ENCODE data around the gene UBA1.

DNA sequence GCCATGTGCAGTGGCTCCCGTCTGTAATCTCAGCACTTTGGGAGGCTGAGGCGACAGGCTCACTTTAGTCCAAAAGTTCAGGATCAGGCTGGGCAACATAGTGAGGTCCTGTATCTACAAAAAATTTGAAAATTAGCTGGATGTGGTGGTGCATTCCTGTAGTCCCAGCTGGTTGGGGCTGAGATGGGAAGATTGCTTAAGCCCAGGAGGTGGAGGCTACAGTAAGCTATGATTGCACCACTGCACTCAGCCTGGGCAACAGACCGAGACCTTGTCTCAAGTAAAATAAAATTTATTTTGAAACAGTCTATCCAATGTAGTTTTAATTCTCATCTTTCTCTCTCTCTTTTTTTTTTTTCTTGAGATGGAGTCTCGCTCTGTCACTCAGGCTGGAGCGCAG, 27.5 kb upstream of the UBA1 start:
- TF ChIP-seq, protein P1, sequence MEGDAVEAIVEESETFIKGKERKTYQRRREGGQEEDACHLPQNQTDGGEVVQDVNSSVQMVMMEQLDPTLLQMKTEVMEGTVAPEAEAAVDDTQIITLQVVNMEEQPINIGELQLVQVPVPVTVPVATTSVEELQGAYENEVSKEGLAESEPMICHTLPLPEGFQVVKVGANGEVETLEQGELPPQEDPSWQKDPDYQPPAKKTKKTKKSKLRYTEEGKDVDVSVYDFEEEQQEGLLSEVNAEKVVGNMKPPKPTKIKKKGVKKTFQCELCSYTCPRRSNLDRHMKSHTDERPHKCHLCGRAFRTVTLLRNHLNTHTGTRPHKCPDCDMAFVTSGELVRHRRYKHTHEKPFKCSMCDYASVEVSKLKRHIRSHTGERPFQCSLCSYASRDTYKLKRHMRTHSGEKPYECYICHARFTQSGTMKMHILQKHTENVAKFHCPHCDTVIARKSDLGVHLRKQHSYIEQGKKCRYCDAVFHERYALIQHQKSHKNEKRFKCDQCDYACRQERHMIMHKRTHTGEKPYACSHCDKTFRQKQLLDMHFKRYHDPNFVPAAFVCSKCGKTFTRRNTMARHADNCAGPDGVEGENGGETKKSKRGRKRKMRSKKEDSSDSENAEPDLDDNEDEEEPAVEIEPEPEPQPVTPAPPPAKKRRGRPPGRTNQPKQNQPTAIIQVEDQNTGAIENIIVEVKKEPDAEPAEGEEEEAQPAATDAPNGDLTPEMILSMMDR (IDR thresholded peaks at IDR 0.05; ENCODE audit: extremely low read depth in 1 of 2, insufficient read depth in 1 of 2, low read depth in 1 of 2, low read length in 2 of 2) = no peak
- TF ChIP-seq POLR2A (IDR thresholded peaks at IDR 0.05; ENCODE audit: low read depth, low read length) (no peak), POLR2AphosphoS5 (IDR thresholded peaks at IDR 0.05; ENCODE audit: insufficient read depth, low read depth, low read length) (no peak), MYC (IDR thresholded peaks at IDR 0.05; ENCODE audit: low read depth, low read length) (no peak), EZH2 (IDR thresholded peaks at IDR 0.05; ENCODE audit: borderline replicate concordance, low read depth, low read length, severe bottlenecking) (no peak), JUN (IDR thresholded peaks at IDR 0.05; ENCODE audit: borderline replicate concordance, insufficient read depth, insufficient read length, low read depth) (no peak), GATA2 (IDR thresholded peaks at IDR 0.05; ENCODE audit: insufficient read depth, insufficient read length, low read depth, low read length) (no peak)

Data from endothelial cell of umbilical vein (primary cell).